ENCODE measurements around the gene GAREM1.

DNA sequence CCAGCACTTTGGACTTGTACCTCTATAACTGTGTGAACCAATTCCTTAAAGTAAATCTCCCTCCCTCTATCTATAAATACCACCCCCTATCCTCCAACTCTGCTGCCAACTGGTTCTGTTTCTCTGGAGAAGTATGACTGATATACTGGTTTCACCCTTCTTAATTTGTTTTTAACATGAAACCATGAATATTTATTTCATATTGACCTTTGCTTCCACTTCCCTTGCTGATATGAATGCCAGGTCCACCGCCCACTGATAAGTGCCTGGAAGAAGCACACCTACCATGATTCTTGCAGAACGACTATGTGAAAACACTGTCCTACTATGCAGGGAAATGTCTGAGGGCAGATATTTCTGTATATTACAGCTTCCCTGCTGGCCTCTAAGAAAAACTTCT is 131.6 kb downstream of the GAREM1 start:
- no peak for TF ChIP-seq POLR2A (IDR thresholded peaks at IDR 0.05)
- TF ChIP-seq, protein P1, sequence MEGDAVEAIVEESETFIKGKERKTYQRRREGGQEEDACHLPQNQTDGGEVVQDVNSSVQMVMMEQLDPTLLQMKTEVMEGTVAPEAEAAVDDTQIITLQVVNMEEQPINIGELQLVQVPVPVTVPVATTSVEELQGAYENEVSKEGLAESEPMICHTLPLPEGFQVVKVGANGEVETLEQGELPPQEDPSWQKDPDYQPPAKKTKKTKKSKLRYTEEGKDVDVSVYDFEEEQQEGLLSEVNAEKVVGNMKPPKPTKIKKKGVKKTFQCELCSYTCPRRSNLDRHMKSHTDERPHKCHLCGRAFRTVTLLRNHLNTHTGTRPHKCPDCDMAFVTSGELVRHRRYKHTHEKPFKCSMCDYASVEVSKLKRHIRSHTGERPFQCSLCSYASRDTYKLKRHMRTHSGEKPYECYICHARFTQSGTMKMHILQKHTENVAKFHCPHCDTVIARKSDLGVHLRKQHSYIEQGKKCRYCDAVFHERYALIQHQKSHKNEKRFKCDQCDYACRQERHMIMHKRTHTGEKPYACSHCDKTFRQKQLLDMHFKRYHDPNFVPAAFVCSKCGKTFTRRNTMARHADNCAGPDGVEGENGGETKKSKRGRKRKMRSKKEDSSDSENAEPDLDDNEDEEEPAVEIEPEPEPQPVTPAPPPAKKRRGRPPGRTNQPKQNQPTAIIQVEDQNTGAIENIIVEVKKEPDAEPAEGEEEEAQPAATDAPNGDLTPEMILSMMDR (IDR thresholded peaks at IDR 0.05), result no peak
